GM12878 (cell line): ENCODE data around the gene PCSK5. TPM values are rescaled to one million over a fixed set of nuclear protein-coding genes. Genes with fewer than 3 reads are reported as not detected.

Experiments used
- ATAC-seq: fragments of 200-7000 bp; cut with Tn5 transposase; 3 replicates; pipeline ENCODE4 v1.9.1; 2020; ENCODE audit warnings: mild to moderate bottlenecking, moderate library complexity
- BruUV-seq: library from RNA; stranded (reverse); fragments of 400-500 nt; replicated peaks from 2 replicates; lab custom pipeline; 2021; lab: Mats Ljungman, UMichigan
- CTCF ChIA-PET: fragments of 300-600 bp; sonication (Branson Sonifier 250); formaldehyde crosslinking; extraction: SDS; loops from one replicate; lab custom pipeline; 2021; ENCODE audit warnings: inconsistent platforms; lab: Yijun Ruan, JAX
- POLR2A ChIA-PET: fragments of 350-600 bp; formaldehyde crosslinking; extraction: SDS; loops from one replicate; lab custom pipeline; 2021; ENCODE audit warnings: inconsistent platforms; lab: Charles Lee
- RAD21 ChIA-PET: fragments of 300-600 bp; sonication (Branson Sonifier 250); formaldehyde crosslinking; loops from one replicate; lab custom pipeline; 2023; ENCODE audit warnings: antibody characterized with exemption; ENCODE audit not compliant: unreplicated experiment; lab: Charles Lee
- SMC1A ChIA-PET: fragments of 300-600 bp; sonication (Branson Sonifier 250); formaldehyde crosslinking; loops from one replicate; lab custom pipeline; 2023; ENCODE audit not compliant: unreplicated experiment, uncharacterized antibody; lab: Charles Lee
- DNase-seq: peaks from one replicate; pipeline ENCODE4 v3.0.0-alpha.2; 2011; ENCODE audit warnings: low read depth, low spot score
- FAIRE-seq: peaks from 3 replicates; lab custom pipeline; 2011; peaks lifted over from hg19 to GRCh38; lab: Jason Lieb, UNC
- H2AFZ ChIP-seq: 2 replicates; pipeline ENCODE4 v1.6.0; 2011; ENCODE audit warnings: low read depth, low read length, control low read depth; ENCODE audit not compliant: control insufficient read depth
- H3K27ac ChIP-seq: 2 replicates; pipeline ENCODE4 v1.5.1; 2011; ENCODE audit warnings: control low read depth; ENCODE audit not compliant: control insufficient read depth, insufficient read depth
- H3K27me3 ChIP-seq, 2 experiments: replicated peaks in 1 of 2; 2 replicates each; pipeline versions ENCODE4 v1.6.0 to v1.6.1; 2011; ENCODE audit warnings: low read length in 1 of 2; ENCODE audit not compliant: control insufficient read depth in 2 of 2, insufficient read depth in 2 of 2
- H3K36me3 ChIP-seq, 2 experiments: 2 replicates each; pipeline ENCODE4 v1.5.1; 2011; ENCODE audit warnings: low read length in 1 of 2; ENCODE audit not compliant: control insufficient read depth in 2 of 2, insufficient read depth in 2 of 2
- H3K4me1 ChIP-seq: 2 replicates; pipeline ENCODE4 v1.6.1; 2011; ENCODE audit warnings: mild to moderate bottlenecking, low read length, moderate library complexity, mixed read lengths; ENCODE audit not compliant: control insufficient read depth, insufficient read depth
- H3K4me2 ChIP-seq: 2 replicates; pipeline ENCODE4 v1.6.0; 2011; ENCODE audit warnings: control low read depth; ENCODE audit not compliant: control insufficient read depth, insufficient read depth
- H3K4me3 ChIP-seq: fragments of 200-600 bp; sonication (generic); 2 replicates; pipeline ENCODE4 v1.5.1; 2016
- H3K79me2 ChIP-seq: 2 replicates; pipeline ENCODE4 v1.6.0; 2011; ENCODE audit warnings: low read length; ENCODE audit not compliant: control insufficient read depth, insufficient read depth
- H3K9ac ChIP-seq: 2 replicates; pipeline ENCODE4 v1.8.0; 2011; ENCODE audit warnings: low read length, control low read depth, mixed read lengths; ENCODE audit not compliant: control insufficient read depth, insufficient read depth
- H3K9me3 ChIP-seq: replicated peaks from 3 replicates; pipeline ENCODE4 v1.5.1; 2011; ENCODE audit warnings: mild to moderate bottlenecking, low read length; ENCODE audit not compliant: control insufficient read depth, insufficient read depth
- H4K20me1 ChIP-seq: 2 replicates; pipeline ENCODE4 v1.6.0; 2011; ENCODE audit not compliant: control insufficient read depth, insufficient read depth
- BCLAF1 ChIP-seq: fragments of 450-650 bp; IDR thresholded peaks from 2 replicates; pipeline ENCODE4 v1.6.1; 2017; ENCODE audit warnings: antibody characterized with exemption, mild to moderate bottlenecking, moderate library complexity
- BMI1 ChIP-seq: fragments of 450-650 bp; IDR thresholded peaks from 2 replicates; pipeline ENCODE4 v1.6.1; 2016; ENCODE audit warnings: mild to moderate bottlenecking, moderate library complexity, borderline replicate concordance
- BRCA1 ChIP-seq: IDR thresholded peaks from 2 replicates; pipeline ENCODE4 v1.6.1; 2011; ENCODE audit warnings: low read depth, low read length, improper control_type of control experiment
- ELK1 ChIP-seq: IDR thresholded peaks from 2 replicates; pipeline ENCODE4 v1.6.1; 2012; ENCODE audit warnings: low read depth, low read length, improper control_type of control experiment
- KAT2A ChIP-seq: conservative IDR thresholded peaks from 2 replicates; pipeline ENCODE4 v1.6.1; 2011; ENCODE audit warnings: low read depth, low read length; ENCODE audit not compliant: control insufficient read depth
- NFYA ChIP-seq: IDR thresholded peaks from 2 replicates; pipeline ENCODE4 v1.6.1; 2011; ENCODE audit warnings: low read depth, mild to moderate bottlenecking, low read length, improper control_type of control experiment, borderline replicate concordance
- RB1 ChIP-seq: fragments of 450-650 bp; formaldehyde crosslinking; IDR thresholded peaks from 2 replicates; pipeline ENCODE4 v1.6.1; 2017; ENCODE audit warnings: mild to moderate bottlenecking, borderline replicate concordance
- RUNX3 ChIP-seq: IDR thresholded peaks from 2 replicates; pipeline ENCODE4 v1.6.1; 2012; ENCODE audit warnings: low read length, inconsistent platforms
- USF2 ChIP-seq: IDR thresholded peaks from 2 replicates; pipeline ENCODE4 v1.6.1; 2011; ENCODE audit warnings: low read depth, low read length, improper control_type of control experiment, borderline replicate concordance
- WGBS: methylation state at CpG from one replicate; pipeline ENCODE4 v1.1.6; 2016; ENCODE audit warnings: low lambda C conversion rate; ENCODE audit not compliant: insufficient replicate concordance, insufficient coverage; ENCODE audit errors: missing lambda C conversion rate; 5-methylcytosine and 5-hydroxymethylcytosine counted together
- in situ Hi-C: fragments of 300-500 bp; cut with MboI; formaldehyde crosslinking; loops from 9 replicates; pipeline ENCODE4 v1.14.3; 2018; ENCODE audit warnings: mixed read lengths
- intact Hi-C: fragments of 100-400 bp; cut with micrococcal nuclease; formaldehyde crosslinking; loops from one replicate; pipeline ENCODE4 v1.14.2; 2022; ENCODE audit not compliant: unreplicated experiment
- polyA plus RNA-seq, 11 experiments: library from polyadenylated mRNA; depleted of rRNA in 4 of 11; unstranded in 6 of 11; stranded (reverse) in 5 of 11; fragments of >200 nt; fragmentation: Nextera tagmentation in 4 of 11; fragmentation: Illumina TruSeq in 1 of 11; extraction: Ambion mirVana in 4 of 11; extraction: Trizol in 1 of 11; gene quantifications; 1 replicate in 1 of 11; 2 replicates in 10 of 11; pipeline versions ENCODE4 v1.2.1 to v1.2.3, GENCODE V29; 2011 to 2016; ENCODE audit warnings: inconsistent platforms in 2 of 11, missing spikeins in 2 of 11, low read depth in 1 of 11
- total RNA-seq, 4 experiments: library from RNA; depleted of rRNA in 3 of 4; stranded (reverse); fragments of >200 nt in 3 of 4; fragmentation: Illumina TruSeq in 1 of 4; extraction: Trizol in 1 of 4; gene quantifications; 2 replicates each; pipeline versions ENCODE4 v1.2.1 to v1.2.3, GENCODE V29; 2013 to 2021

PCSK5 gene
- total and polyA plus RNA-seq, 10 of the 15 experiments (the other 5 are each of a cell fraction or from before 2014, with no cell fraction given) = 0.01 to 0.13 (median 0.04) TPM; not detected in 3

GRCh38 chr9:76020652-76021051 is 130.2 kb downstream of the PCSK5 start:
- ATAC-seq (no peak), DNase-seq (no peak), FAIRE-seq (no peak)
- no peaks in the 10 kb centered on the region for H3K4me1 ChIP-seq
- H3K9me3 ChIP-seq = no peaks in the 10 kb centered on the region
- in situ Hi-C loops (no loop called here), intact Hi-C loops (no loop called here)
- no peak overlapping the region for H3K9ac ChIP-seq
- RAD21 ChIA-PET = no interaction called here
- WGBS = 4% methylated on average over 10 of the region's 10 CpGs
- POLR2A ChIA-PET = no interaction called here
- no peak for TF ChIP-seq BCLAF1
- peak; percentile 10; the same call in 1 of the 2 replicates for TF ChIP-seq RUNX3
- H2AFZ ChIP-seq = no peak overlapping the region
- no peak overlapping the region for H3K27ac ChIP-seq
- H4K20me1 ChIP-seq = no peaks in the 10 kb centered on the region
- H3K4me3 ChIP-seq = no peak overlapping the region
- SMC1A ChIA-PET = no interaction called here
- H3K36me3 ChIP-seq = no peaks in the 10 kb centered on the region
- no peaks in the 10 kb centered on the region; a peak in 1 of 4 replicates for H3K27me3 ChIP-seq
- CTCF ChIA-PET = no interaction called here
- no peak overlapping the region for H3K4me2 ChIP-seq
- no TSS peak for BruUV-seq
- H3K79me2 ChIP-seq = no peaks in the 10 kb centered on the region

- no peak for TF ChIP-seq KAT2A
- no peak for TF ChIP-seq NFYA
- TF ChIP-seq USF2 = no peak
- TF ChIP-seq BMI1 = no peak
- TF ChIP-seq ELK1 = no peak
- no peak for TF ChIP-seq BRCA1
- no peak for TF ChIP-seq RB1
- CTCF ChIA-PET = no interaction called here
- Histone ChIP-seq H3K36me3 (no peaks in the 10 kb centered on the region), H3K27me3 (no peaks in the 10 kb centered on the region; a peak in 1 of 4 replicates), H3K27ac (no peak overlapping the region), H3K4me3 (no peak overlapping the region), H4K20me1 (no peaks in the 10 kb centered on the region), H3K9ac (no peak overlapping the region), H3K9me3 (no peaks in the 10 kb centered on the region), H3K4me2 (no peak overlapping the region), H3K79me2 (no peaks in the 10 kb centered on the region), H3K4me1 (no peaks in the 10 kb centered on the region), H2AFZ (no peak overlapping the region)
- no peak for DNase-seq
- POLR2A ChIA-PET = interaction anchor here (1.0 kb wide), 1 partner anchor 28 kb away, joined by 4 read pairs; no protein-coding TSS in a partner anchor
- SMC1A ChIA-PET = no interaction called here
- ATAC-seq = no peak
- in situ Hi-C loops = no loop called here
- no peak for FAIRE-seq
- no TSS peak for BruUV-seq
- 25% methylated on average over 5 of the region's 5 CpGs for whole genome bisulfite sequencing
- intact Hi-C loops = no loop called here
- RAD21 ChIA-PET = no interaction called here
Observed at GRCh38 chr9:76022317-76022716, 131.8 kb downstream of the PCSK5 start.
